ENCODE measurements around the gene KRTAP12-3. TPM values are rescaled to one million over a fixed set of nuclear protein-coding genes. Genes with fewer than 3 reads are reported as not detected.

KRTAP12-3 gene, protein sequence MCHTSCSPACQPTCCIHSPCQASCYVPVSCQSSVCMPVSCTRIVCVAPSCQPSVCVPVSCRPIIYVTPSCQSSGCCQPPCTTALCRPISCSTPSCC
- not detected in 5 replicates for total RNA-seq (2022; extraction: Qiagen RNA extraction; ENCODE audit: low read depth)

GRCh38 chr21:44657635-44658540 lies at the start of gene KRTAP12-3:
KRTAP12-3 (plus strand) TSS chr21:44657932; CDS start chr21:44657980, 48 bp downstream.

DNA sequence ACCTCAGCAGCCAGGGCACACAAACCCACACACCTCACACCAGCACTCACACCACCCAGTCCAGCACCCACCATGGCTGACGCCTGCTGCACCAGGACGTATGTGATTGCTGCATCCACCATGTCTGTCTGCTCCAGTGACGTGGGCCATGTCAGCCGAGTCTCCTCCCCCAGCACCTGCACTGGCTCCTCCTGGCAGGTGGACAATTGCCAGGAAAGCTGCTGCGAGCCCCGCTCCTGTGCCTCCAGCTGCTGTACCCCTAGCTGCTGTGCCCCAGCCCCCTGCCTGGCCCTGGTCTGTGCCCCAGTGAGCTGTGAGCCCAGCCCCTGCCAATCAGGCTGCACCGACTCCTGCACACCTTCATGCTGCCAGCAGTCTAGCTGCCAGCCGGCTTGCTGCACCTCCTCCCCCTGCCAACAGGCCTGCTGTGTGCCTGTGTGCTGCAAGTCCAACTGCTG lies 45.7 kb upstream of the KRTAP12-3 start, which contains the start of gene KRTAP10-8:
Gene KRTAP10-8, plus strand, starts transcription at position 51 of the 458 bp plus-strand sequence. Its CDS starts 22 bp downstream, at position 73.

GRCh38 chr21:44626673-44627143 lies 31.0 kb upstream of the KRTAP12-3 start, which contains the start of gene KRTAP10-9:
KRTAP10-9 (plus strand) TSS chr21:44627093; CDS start chr21:44627172, 79 bp downstream.

DNA sequence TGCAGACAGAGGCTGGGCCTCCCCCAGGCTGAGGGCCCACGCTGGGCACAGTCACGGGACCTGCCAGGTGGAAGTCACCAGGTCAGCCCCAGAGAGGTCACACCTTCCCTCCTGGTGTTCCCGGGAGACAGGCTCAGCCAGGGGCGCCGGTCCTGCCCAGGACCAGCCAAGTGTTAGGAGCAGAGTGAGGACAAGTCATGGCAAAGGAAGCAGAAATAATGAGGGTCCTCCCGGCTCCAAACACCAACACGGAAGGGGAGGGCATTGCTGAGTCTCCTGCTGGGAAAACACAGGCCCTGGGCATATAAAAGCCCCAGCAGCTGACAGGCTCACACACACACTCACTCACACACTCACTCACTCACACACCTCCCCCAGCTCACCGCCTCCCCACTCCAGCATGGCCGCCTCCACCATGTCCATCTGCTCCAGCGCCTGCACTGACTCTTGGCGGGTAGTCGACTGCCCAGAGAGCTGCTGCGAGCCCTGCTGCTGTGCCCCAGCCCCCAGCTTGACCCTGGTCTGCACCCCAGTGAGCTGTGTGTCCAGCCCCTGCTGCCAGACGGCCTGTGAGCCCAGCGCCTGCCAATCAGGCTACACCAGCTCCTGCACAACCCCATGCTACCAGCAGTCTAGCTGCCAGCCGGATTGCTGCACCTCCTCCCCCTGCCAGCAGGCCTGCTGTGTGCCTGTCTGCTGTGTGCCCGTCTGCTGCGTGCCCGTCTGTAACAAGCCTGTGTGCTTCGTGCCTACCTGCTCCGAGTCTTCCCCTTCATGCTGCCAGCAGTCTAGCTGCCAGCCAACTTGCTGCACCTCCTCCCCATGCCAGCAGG lies 20.5 kb upstream of the KRTAP12-3 start, which contains the start of gene KRTAP10-10:
Gene KRTAP10-10, plus strand, starts transcription at position 339 of the 833 bp plus-strand sequence. Its CDS starts 62 bp downstream, at position 401.

GRCh38 chr21:44646366-44647221 lies 11.1 kb upstream of the KRTAP12-3 start, which contains the start of gene KRTAP10-11:
KRTAP10-11 (plus strand) TSS chr21:44646414; CDS start chr21:44646459, 45 bp downstream.

GRCh38 chr21:44654576-44655175 lies 3.1 kb upstream of the KRTAP12-3 start, which contains the start of gene KRTAP12-4:
KRTAP12-4 (minus strand) TSS chr21:44654659; CDS start chr21:44654614, 45 bp downstream.

DNA sequence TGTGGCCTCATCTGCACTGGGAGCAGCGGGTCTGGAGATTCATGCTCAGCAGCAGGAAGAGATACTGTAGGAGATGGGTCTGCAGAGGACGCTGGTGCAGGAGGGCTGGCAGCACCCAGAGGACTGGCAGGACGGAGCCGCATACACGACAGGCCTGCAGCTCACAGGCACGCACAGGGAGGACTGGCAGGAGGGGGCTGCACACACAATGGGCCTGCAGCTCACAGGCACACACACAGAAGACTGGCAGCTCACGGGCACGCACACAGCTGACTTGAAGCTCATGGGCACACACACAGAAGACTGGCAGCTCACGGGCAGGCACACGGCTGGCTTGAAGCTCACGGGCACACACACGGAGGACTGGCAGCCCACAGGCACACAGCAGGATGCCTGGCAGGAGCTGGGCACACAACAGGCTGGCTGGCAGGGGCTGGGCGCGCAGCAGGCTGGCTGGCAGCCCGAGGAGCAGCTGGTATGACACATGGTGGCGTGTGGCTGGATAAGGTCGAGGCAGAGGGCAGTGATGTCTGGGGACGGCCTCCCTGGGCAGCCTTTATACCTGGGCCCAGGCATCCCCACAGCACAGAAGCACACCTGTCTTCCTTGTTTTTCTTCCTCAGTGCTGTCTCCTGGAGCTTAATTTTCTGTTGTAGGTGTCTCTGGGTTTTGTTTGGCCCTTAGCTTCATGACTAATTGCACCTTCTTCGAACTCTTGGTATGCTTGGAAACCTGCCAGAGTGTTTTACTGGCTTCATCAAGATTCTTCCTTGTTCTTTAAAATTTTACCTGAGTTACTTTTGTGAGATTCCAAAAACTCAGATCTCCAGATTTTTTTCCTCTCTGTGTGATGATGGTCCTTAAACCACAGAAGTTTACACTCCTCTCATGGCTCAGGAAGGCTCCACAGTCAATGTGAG lies 8.9 kb downstream of the KRTAP12-3 start, which contains the start of gene KRTAP12-2:
Gene KRTAP12-2, minus strand, starts transcription at position 527 of the 920 bp plus-strand sequence. Its CDS starts 41 bp downstream, at position 486.

DNA sequence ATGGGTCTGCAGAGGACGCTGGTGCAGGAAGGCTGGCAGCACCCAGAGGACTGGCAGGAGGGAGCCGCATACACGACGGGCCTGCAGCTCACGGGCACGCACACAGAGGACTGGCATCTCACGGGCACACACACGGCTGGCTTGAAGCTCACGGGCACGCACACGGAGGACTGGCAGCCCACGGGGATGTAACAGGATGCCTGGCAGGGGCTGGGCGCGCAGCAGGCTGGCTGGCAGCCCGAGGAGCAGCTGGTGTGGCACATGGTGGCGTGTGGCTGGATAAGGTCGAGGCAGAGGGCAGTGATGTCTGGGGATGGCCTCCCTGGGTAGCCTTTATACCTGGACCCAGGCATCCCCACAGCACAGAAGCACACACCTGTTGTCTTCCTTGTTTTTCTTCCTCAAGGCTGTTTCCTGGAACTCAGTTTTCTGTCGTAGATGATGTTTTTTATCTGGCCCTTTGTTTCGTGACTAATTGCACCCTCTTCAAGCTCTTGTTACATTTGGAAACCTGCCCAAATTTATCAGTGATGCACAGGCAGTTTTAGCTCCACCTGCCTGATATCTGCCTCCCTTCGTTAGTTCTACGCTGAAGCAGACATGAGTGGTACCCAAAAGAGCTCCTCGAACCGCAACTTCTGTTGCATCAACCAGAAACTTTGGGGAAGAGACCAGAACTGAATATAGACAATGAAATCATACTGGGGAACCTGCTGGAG lies 24.3 kb downstream of the KRTAP12-3 start, which contains the start of gene KRTAP12-1:
Gene KRTAP12-1, minus strand, starts transcription at position 303 of the 719 bp plus-strand sequence. Its CDS starts 40 bp downstream, at position 263.

DNA sequence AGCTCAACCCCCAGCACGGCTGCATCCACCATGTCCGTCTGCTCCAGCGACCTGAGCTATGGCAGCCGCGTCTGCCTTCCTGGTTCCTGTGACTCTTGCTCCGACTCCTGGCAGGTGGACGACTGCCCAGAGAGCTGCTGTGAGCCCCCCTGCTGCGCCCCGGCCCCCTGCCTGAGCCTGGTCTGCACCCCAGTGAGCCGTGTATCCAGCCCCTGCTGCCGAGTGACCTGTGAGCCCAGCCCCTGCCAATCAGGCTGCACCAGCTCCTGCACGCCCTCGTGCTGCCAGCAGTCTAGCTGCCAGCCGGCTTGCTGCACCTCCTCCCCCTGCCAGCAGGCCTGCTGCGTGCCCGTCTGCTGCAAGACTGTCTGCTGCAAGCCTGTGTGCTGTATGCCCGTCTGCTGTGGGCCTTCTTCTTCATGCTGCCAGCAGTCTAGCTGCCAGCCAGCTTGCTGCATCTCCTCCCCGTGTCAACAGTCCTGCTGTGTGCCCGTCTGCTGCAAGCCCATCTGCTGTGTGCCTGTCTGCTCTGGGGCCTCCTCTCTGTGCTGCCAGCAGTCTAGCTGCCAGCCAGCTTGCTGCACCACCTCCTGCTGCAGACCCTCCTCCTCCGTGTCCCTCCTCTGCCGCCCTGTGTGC lies 39.6 kb downstream of the KRTAP12-3 start, which contains the start of gene KRTAP10-12:
Gene KRTAP10-12, plus strand, starts transcription at position 1 of the 639 bp plus-strand sequence. Its CDS starts 30 bp downstream, at position 31.

Other genes with a start within 250 kb of the KRTAP12-3 start
- gene LRRC3, start 202.4 kb upstream of the KRTAP12-3 start, total RNA-seq (2022; extraction: Qiagen RNA extraction; ENCODE audit: low read depth): 0.95 to 2.4 TPM (median 1.9 TPM) in 5 replicates
- gene KRTAP10-1, start 117.7 kb upstream of the KRTAP12-3 start, total RNA-seq (2022; extraction: Qiagen RNA extraction; ENCODE audit: low read depth): not detected in 5 replicates
- not detected in 5 replicates for gene KRTAP10-2, start 106.4 kb upstream of the KRTAP12-3 start, total RNA-seq (2022; extraction: Qiagen RNA extraction; ENCODE audit: low read depth)
- not detected in 5 replicates for gene KRTAP10-3, start 99.1 kb upstream of the KRTAP12-3 start, total RNA-seq (2022; extraction: Qiagen RNA extraction; ENCODE audit: low read depth)
- not detected in 5 replicates for gene KRTAP10-4, start 84.2 kb upstream of the KRTAP12-3 start, total RNA-seq (2022; extraction: Qiagen RNA extraction; ENCODE audit: low read depth)
- gene KRTAP10-5, start 77.3 kb upstream of the KRTAP12-3 start, total RNA-seq (2022; extraction: Qiagen RNA extraction; ENCODE audit: low read depth): not detected in 5 replicates
- gene KRTAP10-6, start 65.4 kb upstream of the KRTAP12-3 start, total RNA-seq (2022; extraction: Qiagen RNA extraction; ENCODE audit: low read depth): not detected in 5 replicates
- gene KRTAP10-7, start 57.3 kb upstream of the KRTAP12-3 start, total RNA-seq (2022; extraction: Qiagen RNA extraction; ENCODE audit: low read depth): not detected in 5 replicates
- gene KRTAP10-8, start 45.9 kb upstream of the KRTAP12-3 start, total RNA-seq (2022; extraction: Qiagen RNA extraction; ENCODE audit: low read depth): not detected in 5 replicates
- not detected in 5 replicates for gene KRTAP10-9, start 30.8 kb upstream of the KRTAP12-3 start, total RNA-seq (2022; extraction: Qiagen RNA extraction; ENCODE audit: low read depth)
- gene KRTAP10-10, start 20.6 kb upstream of the KRTAP12-3 start, total RNA-seq (2022; extraction: Qiagen RNA extraction; ENCODE audit: low read depth): not detected in 5 replicates
- not detected in 5 replicates for gene KRTAP10-11, start 11.5 kb upstream of the KRTAP12-3 start, total RNA-seq (2022; extraction: Qiagen RNA extraction; ENCODE audit: low read depth)
- gene KRTAP12-4, start 3.3 kb upstream of the KRTAP12-3 start, total RNA-seq (2022; extraction: Qiagen RNA extraction; ENCODE audit: low read depth): not detected in 5 replicates
- gene KRTAP12-2, start 9.0 kb downstream of the KRTAP12-3 start, total RNA-seq (2022; extraction: Qiagen RNA extraction; ENCODE audit: low read depth): not detected in 5 replicates
- not detected in 5 replicates for gene KRTAP12-1, start 24.2 kb downstream of the KRTAP12-3 start, total RNA-seq (2022; extraction: Qiagen RNA extraction; ENCODE audit: low read depth)
- not detected in 5 replicates for gene KRTAP10-12, start 39.2 kb downstream of the KRTAP12-3 start, total RNA-seq (2022; extraction: Qiagen RNA extraction; ENCODE audit: low read depth)
- gene TSPEAR, start 53.6 kb downstream of the KRTAP12-3 start, total RNA-seq (2022; extraction: Qiagen RNA extraction; ENCODE audit: low read depth): not detected in 5 replicates
- gene UBE2G2, start 143.9 kb downstream of the KRTAP12-3 start, total RNA-seq (2022; extraction: Qiagen RNA extraction; ENCODE audit: low read depth): 27.7 to 38.3 TPM (median 35.9 TPM) in 5 replicates
- 47.7 to 70.0 TPM (median 65.5 TPM) in 5 replicates for gene SUMO3, start 160.1 kb downstream of the KRTAP12-3 start, total RNA-seq (2022; extraction: Qiagen RNA extraction; ENCODE audit: low read depth)
- gene PTTG1IP, start 215.8 kb downstream of the KRTAP12-3 start, total RNA-seq (2022; extraction: Qiagen RNA extraction; ENCODE audit: low read depth): 87.3 to 105 TPM (median 98.5 TPM) in 5 replicates